Suppressor macrophage (primary cell): ENCODE measurements around the gene CD24.

ENCODE experiments used
- DNase-seq, 4 experiments: peaks; one replicate each; pipeline ENCODE4 v3.0.0-alpha.2; 2020 to 2022

Gene CD24

DNA sequence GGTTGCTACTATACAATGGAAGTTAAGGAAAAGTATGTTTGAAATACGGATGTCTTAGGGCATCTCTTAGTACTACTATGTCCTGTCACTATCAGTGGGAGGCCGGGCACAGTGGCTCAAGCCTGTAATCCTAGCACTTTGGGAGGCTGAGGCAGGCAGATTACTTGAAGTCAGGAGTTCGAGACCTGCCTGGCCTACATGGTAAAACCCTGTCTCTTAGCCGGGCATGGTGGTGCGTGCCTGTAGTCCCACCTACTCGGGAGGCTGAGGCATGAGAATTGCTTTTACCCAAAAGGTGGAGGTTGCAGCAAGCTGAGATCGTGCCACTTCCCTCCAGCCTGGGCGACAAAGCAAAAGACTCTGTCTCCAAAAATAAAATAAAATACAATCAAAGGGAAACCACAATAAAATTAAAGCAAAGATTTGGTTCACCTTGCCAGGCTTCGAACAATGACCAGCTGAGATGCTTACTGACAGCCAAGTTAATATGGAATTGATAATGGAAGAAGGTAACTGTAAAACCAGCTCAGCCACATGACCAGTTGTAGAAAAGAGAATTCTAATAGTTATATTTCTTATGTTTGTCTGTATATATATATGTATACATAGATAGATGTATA lies 6.5 kb downstream of the CD24 start:
- DNase-seq: no peak

- DNase-seq: no peak
Measured at GRCh38 chr6:106966671-106967640, 7.6 kb downstream of the CD24 start.

DNA sequence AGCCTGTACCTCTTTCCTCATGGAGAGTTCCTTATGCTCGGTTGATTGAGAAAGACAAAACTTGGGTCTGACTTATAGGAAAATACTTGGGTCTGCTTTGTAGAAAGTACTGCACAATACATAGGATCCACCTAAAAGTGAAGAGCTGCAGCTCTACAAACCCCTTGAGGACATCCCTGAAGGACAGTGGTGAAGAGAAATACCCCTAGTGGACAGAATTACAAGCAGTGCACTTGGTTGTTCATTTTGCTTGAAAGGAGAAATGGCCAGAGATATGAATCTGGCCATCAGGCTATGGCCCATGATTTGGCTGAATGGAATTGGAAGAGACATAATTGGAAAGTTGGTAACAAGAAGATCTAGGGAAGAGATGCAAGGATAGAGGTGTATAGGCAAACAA lies 8.3 kb downstream of the CD24 start:
- DNase-seq: no peak

GRCh38 chr6:106964954-106965353 lies 9.6 kb downstream of the CD24 start:
- DNase-seq: no peak

GRCh38 chr6:106964099-106964498 lies 10.4 kb downstream of the CD24 start:
- no peak for DNase-seq

DNA sequence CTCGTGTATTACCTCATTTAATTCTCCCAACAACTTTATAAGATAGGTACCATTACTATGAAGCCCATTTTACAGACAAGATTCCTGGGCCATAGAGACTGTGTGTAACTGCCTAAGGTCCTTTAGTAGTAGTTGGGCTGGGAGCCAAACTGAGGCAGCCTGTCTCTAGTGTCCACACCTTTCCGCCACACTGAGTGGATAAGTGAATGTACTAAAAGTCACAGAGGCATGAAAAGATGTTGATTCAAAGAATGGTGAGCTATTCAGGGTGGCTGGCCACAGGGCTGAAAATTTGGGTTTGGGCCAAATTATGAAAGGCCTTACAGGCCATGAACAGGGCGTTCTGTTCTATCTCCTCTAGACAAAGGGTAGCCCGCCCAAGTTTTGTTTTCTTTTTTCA lies 11.0 kb downstream of the CD24 start:
- DNase-seq: no peak

DNA sequence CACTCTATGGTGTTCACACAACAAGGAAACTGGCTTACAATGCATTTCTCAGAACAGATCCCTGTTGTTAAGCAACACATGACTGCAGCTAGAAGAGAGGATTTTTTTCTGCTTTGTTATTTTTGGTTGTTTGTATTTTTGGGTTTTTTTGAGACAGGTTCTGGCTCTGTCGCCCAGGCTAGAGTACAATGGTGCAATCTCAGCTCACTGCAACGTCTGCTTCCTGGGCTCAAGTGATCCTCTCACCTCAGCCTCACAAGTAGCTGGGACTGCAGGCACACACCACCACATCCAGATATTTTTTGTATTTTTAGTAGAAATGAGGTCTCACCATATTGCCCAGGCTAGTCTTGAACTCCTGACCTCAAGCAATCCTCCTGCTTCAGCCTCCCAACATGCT lies 12.7 kb downstream of the CD24 start:
- no peak for DNase-seq

GRCh38 chr6:106961136-106961535 lies 13.4 kb downstream of the CD24 start:
- DNase-seq: no peak

- DNase-seq: no peak
Measured at GRCh38 chr6:106959985-106960384, 14.5 kb downstream of the CD24 start.

GRCh38 chr6:106939848-106940247 lies 34.7 kb downstream of the CD24 start:
- peak in 3 of 4 experiments; percentile 27 to 50 (median 42) for DNase-seq

DNA sequence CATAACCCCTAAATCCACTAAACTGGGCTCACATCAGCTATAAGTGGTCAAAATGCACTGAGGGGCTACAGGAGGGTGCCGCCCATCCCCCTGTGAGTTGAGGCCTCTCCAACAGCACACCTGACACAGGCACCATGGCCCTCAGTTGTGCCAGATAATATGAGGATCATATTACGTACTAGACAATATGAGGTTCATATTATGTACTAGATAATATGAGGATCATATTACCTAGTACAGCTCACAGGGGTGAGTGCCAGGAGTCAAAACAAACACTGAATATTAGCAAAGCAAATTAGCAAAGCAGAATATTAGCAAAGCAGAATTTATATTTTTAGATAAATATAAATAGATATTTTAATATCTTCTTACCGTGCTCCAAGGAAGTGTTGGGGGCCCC lies 35.3 kb downstream of the CD24 start:
- DNase-seq: no peak

DNA sequence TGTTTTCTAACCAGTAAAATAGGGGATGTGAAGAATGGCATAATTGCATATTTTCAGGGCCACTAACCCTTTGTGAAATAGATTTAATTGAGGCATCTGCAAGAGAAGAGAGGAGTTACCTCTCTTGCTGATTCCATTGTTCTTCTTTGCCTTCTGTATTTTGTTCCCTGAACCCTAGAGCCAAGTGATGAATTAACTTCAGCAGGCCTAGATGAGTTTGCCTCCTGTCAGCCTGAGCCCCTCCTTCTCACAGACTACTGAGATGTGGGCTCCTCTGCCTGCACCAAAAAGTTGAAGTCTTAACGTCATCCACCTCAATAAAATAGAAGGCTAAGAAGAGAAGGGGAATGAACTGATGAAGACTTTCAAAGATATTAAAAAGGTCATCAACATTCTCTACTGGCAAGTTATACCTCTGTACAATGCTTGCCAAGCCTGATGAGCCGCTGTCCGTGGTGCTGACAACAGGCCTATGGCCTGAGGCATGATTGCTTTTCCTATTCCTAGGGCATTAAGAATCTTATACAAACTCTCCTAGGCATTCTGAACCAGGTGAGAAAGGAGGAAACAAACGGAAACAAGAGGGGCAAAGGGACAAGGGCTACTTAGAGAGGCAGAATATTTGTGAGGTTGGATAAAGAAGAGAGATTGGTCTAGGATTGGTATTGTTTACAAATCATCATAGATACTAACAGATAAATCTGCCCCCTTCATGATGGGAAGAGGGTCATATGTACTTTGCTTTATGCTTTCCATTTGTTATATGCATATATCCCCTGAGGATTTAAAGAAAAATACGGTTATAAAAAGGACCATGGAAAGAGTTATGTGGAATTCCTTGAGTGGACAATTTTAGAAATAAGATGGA lies 46.8 kb downstream of the CD24 start:
- peak; percentile 24 to 63 (median 42) for DNase-seq

DNA sequence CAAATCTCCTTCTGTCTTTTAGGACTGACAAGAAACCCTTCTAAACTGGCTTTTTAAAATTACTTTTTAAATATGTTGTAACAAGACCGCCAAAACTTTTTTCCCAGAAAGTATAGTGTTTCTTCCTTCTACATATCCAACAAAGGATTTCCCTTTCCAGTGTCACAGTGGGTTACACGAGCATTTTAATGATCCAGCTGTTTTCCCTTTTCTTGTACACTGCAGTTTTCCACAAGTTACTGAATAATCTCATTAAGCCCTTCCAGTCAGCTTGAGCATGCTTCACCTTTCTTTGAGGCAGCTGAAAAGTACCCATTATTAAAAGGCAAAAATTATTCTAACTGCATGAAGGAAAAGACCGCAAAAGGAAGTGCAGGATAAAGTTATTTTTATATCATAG lies 48.6 kb downstream of the CD24 start:
- DNase-seq: no peak

GRCh38 chr6:106924694-106925523 lies 49.6 kb downstream of the CD24 start:
- DNase-seq: no peak

DNA sequence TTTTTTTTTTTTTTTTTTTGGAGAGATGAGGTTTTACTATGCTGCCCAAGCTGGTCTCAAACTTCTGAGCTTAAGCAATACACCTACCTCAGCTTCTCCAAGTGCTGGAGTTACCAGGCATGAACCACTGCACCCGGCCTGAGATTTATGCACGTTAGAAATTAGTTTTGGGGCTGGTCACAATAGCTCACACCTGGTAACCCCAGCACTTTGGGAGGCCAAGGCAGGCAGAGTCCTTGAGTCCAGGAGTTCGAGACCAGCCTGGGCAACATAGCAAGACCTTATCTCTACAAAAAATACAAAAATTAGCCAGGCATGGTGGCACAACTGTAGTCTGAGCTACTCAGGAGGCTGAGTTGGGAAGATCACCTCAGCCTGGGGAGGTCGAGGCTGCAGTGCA lies 51.9 kb downstream of the CD24 start:
- DNase-seq: no peak
